ENCODE results near the gene CDH6. TPM values are rescaled to one million over a fixed set of nuclear protein-coding genes. Genes with fewer than 3 reads are reported as not detected.

Gene CDH6
- total and polyA plus RNA-seq, 4 donors, result 0.25 to 10.7 (median 4.4) TPM

DNA sequence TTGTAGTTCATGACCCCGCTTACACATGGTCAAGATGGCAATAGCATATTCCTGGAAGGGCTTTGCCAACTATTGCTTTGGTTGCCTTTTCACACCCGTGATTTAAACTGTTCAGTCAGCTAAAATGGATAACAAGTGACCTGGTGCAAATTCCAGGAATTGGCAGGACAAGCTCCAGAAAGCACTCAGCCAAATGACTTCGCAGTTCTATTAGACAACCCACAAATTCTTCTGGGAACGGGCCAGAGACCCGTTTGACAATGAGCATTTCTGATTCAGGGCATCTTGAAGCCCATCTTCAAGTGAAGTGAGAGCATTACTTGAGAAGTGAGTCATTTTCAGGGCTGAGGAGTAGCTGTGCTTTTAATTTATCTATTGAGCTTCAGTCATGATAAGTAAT, 173.5 kb downstream of the CDH6 start:
- H3K9me3 ChIP-seq (ENCODE audit: control insufficient read depth, low read length), result peaks cover 2% of the 10 kb centered on the region
- no peaks in the 10 kb centered on the region for H3K27me3 ChIP-seq (ENCODE audit: control insufficient read depth in 1 of 2, insufficient read depth in 2 of 2, low read length in 1 of 2)
- ATAC-seq (ENCODE audit: low FRiP score) (no peak), DNase-seq (no peak)
- no peak overlapping the region for H3K27ac ChIP-seq (ENCODE audit: low read depth in 1 of 2, low read length in 2 of 2)
- H3K4me1 ChIP-seq (ENCODE audit: control insufficient read depth in 1 of 2, insufficient read depth in 2 of 2, low read length in 2 of 2), result no peaks in the 10 kb centered on the region
- H3K4me3 ChIP-seq (ENCODE audit: low read length in 2 of 2), result no peak overlapping the region
- H3K36me3 ChIP-seq (ENCODE audit: control insufficient read depth in 1 of 2, insufficient read depth in 2 of 2, low read length in 1 of 2), result no peaks in the 10 kb centered on the region
- WGBS, 2 donors, result 21 to 33% methylated on average over 5 of the region's 5 CpGs
- intact Hi-C loops (cut with DNase I), result no loop called here

DNA sequence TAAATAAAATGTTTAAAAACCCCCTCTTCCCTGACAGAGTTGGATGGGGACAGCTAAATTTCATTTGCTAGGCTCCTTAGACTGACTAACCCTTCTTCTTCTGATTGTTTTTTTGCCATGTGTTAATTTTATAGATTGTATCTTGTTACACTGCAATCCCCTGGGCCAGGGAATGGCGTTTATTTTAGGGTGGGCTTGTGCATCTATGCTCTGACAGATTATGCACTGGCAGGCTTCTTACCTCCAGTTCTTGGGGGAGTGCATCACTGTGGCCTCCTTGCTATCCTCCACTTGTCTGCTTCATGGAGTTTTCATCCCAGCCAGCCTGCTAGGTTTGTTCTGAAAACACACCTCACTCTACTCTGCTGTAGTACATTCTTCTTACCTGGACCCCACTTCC, 178.6 kb downstream of the CDH6 start:
- peaks cover 2% of the 10 kb centered on the region for H3K9me3 ChIP-seq (ENCODE audit: control insufficient read depth, low read length)
- no peak overlapping the region for H3K27ac ChIP-seq (ENCODE audit: low read depth in 1 of 2, low read length in 2 of 2)
- H3K4me3 ChIP-seq (ENCODE audit: low read length in 2 of 2), result no peak overlapping the region
- 44 to 52% methylated on average over 1 of the region's 1 CpG for WGBS, 2 donors
- no peak for DNase-seq
- H3K4me1 ChIP-seq (ENCODE audit: control insufficient read depth in 1 of 2, insufficient read depth in 2 of 2, low read length in 2 of 2), result no peaks in the 10 kb centered on the region
- ATAC-seq (ENCODE audit: low FRiP score), result no peak
- H3K27me3 ChIP-seq (ENCODE audit: control insufficient read depth in 1 of 2, insufficient read depth in 2 of 2, low read length in 1 of 2), result no peaks in the 10 kb centered on the region
- intact Hi-C loops (cut with DNase I), result no loop called here
- H3K36me3 ChIP-seq (ENCODE audit: control insufficient read depth in 1 of 2, insufficient read depth in 2 of 2, low read length in 1 of 2), result no peaks in the 10 kb centered on the region

DNA sequence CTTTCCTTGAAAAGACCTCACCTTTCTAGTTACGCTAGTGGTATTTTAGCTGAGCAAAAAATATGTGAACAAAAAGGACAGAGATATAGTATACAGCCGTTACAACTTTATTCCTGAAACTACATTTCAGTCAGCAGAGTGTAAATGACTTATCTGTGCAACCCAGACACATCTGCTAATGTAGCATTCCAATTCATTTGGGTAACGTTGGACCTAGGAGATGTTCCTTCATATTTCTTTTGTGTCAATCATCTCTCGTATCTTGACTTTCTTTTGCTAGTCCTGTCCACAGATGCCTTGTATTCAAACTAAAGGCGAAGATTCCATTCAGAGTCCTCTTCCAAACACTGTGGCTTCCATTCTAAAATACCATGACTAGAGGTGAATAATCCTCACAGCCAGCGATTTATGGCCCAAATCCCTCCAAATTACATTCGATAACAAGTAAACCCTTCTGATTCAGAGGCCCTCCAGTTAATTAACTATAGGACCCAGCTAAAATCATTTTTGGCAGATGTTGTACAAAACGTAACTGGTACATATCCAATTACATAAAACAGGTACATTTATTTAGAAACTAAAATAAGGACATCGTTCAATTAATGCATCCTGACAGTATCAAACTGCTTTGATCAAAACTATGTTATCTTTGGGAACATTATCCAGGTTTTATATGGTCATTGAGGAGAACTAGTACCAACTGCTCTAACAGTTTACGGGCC, 182.7 kb downstream of the CDH6 start:
- no peaks in the 10 kb centered on the region for H3K4me1 ChIP-seq (ENCODE audit: control insufficient read depth in 1 of 2, insufficient read depth in 2 of 2, low read length in 2 of 2)
- no peaks in the 10 kb centered on the region for H3K36me3 ChIP-seq (ENCODE audit: control insufficient read depth in 1 of 2, insufficient read depth in 2 of 2, low read length in 1 of 2)
- no peak overlapping the region for H3K27ac ChIP-seq (ENCODE audit: low read depth in 1 of 2, low read length in 2 of 2)
- no peaks in the 10 kb centered on the region for H3K9me3 ChIP-seq (ENCODE audit: control insufficient read depth, low read length)
- DNase-seq (no peak), ATAC-seq (ENCODE audit: low FRiP score) (no peak)
- no peak overlapping the region for H3K4me3 ChIP-seq (ENCODE audit: low read length in 2 of 2)
- intact Hi-C loops (cut with DNase I), result no loop called here
- WGBS, 2 donors, result 86 to 92% methylated on average over 10 of the region's 10 CpGs
- no peaks in the 10 kb centered on the region for H3K27me3 ChIP-seq (ENCODE audit: control insufficient read depth in 1 of 2, insufficient read depth in 2 of 2, low read length in 1 of 2)

DNA sequence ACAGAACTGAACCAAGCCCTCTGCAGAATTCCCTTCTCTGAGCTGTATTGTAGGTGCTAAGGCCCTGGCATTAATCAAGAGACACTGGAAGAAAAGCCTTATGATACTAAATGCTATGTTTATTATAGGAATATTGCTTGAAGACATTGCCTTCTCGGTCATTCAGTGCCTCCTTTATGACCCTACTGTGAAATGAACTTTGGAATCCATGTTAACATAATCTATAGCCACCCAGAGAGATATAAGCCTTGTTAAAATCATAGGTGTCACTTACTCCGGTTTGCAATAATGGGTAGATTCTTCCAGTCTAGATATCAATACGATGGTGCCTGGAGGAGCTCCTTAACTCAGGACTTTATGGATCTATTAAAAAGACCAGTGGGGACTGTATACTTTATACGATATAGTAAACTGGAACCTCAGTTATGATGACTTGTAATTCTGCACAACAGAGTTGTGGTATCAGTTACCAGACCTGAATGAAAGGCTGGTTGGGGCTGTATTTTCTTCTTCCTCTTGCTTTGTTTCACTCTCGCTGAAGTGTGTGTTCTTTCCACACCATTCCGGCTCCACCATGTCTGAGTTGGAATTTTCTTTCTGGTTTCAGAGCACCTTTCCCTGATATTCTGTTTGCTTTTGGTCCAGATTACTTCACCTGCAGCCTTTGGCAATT, 183.9 kb downstream of the CDH6 start:
- DNase-seq, result no peak
- Histone ChIP-seq H3K9me3 (ENCODE audit: control insufficient read depth, low read length) (no peaks in the 10 kb centered on the region), H3K27me3 (ENCODE audit: control insufficient read depth in 1 of 2, insufficient read depth in 2 of 2, low read length in 1 of 2) (no peaks in the 10 kb centered on the region), H3K4me3 (ENCODE audit: low read length in 2 of 2) (no peak overlapping the region), H3K4me1 (ENCODE audit: control insufficient read depth in 1 of 2, insufficient read depth in 2 of 2, low read length in 2 of 2) (no peaks in the 10 kb centered on the region), H3K36me3 (ENCODE audit: control insufficient read depth in 1 of 2, insufficient read depth in 2 of 2, low read length in 1 of 2) (no peaks in the 10 kb centered on the region), H3K27ac (ENCODE audit: low read depth in 1 of 2, low read length in 2 of 2) (no peak overlapping the region)
- intact Hi-C loops (cut with DNase I), result no loop called here
- no peak for ATAC-seq (ENCODE audit: low FRiP score)
- 84 to 85% methylated on average over 6 of the region's 6 CpGs for WGBS, 2 donors

DNA sequence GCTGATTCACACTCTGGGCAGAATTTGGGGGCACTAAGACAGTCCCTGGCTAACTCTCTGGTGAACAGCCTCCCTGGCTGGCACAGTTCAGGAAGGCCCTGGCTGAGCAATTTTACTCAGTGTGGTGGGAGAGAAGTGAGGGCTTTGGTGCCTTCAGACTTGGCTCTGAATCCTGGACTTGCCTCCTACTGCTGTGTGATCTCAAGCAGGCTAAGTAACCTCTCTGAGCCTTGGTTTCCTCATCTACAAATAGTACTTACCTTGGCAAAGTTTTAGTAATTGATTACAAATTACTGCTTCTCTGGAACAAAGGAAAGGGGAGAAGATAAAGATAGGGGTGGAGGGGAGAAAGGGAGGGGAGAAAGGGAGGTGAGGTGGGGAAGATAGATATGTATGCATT, 184.7 kb downstream of the CDH6 start:
- H3K9me3 ChIP-seq (ENCODE audit: control insufficient read depth, low read length), result no peaks in the 10 kb centered on the region
- DNase-seq (no peak), ATAC-seq (ENCODE audit: low FRiP score) (no peak)
- H3K27me3 ChIP-seq (ENCODE audit: control insufficient read depth in 1 of 2, insufficient read depth in 2 of 2, low read length in 1 of 2), result no peaks in the 10 kb centered on the region
- H3K36me3 ChIP-seq (ENCODE audit: control insufficient read depth in 1 of 2, insufficient read depth in 2 of 2, low read length in 1 of 2), result no peaks in the 10 kb centered on the region
- H3K27ac ChIP-seq (ENCODE audit: low read depth in 1 of 2, low read length in 2 of 2), result no peak overlapping the region
- intact Hi-C loops (cut with DNase I), result no loop called here
- no peaks in the 10 kb centered on the region for H3K4me1 ChIP-seq (ENCODE audit: control insufficient read depth in 1 of 2, insufficient read depth in 2 of 2, low read length in 2 of 2)
- H3K4me3 ChIP-seq (ENCODE audit: low read length in 2 of 2), result no peak overlapping the region

All from aorta (tissue), 5 donors.